T-helper 2 cell treated with Interferon-gamma antibody and Interleukin-4, amounts not matched to agents 5 μg/mL and 100 μg/mL, for 36 hours (primary cell): ENCODE results near the gene ZNF48.

ENCODE experiments used
- DNase-seq: peaks from one replicate; pipeline ENCODE4 v3.0.0; 2021; ENCODE audit warnings: low spot score
- H3K27ac Mint-ChIP-seq: one replicate; pipeline ENCODE4 v1.8.0; 2021; ENCODE audit warnings: mild to moderate bottlenecking, mixed read lengths
- H3K27me3 Mint-ChIP-seq: one replicate; pipeline ENCODE4 v1.8.0; 2021; ENCODE audit warnings: low read depth, mixed read lengths
- H3K36me3 Mint-ChIP-seq: one replicate; pipeline ENCODE4 v1.8.0; 2021; ENCODE audit warnings: low read depth, mixed read lengths
- H3K4me1 Mint-ChIP-seq: one replicate; pipeline ENCODE4 v1.8.0; 2021; ENCODE audit warnings: low read depth, mixed read lengths
- H3K4me3 Mint-ChIP-seq: one replicate; pipeline ENCODE4 v1.8.0; 2022; ENCODE audit warnings: mild to moderate bottlenecking, moderate library complexity, mixed read lengths
- H3K9me3 Mint-ChIP-seq: one replicate; pipeline ENCODE4 v1.8.0; 2021; ENCODE audit warnings: mixed read lengths

ZNF48 gene

GRCh38 chr16:30443631-30444030, 48.4 kb downstream of the ZNF48 start:
- Mint-ChIP-seq H3K4me3 (peak overlapping the region; percentile 91), H3K27ac (no peak overlapping the region), H3K27me3 (no peaks in the 10 kb centered on the region), H3K4me1 (peaks cover 39% of the 10 kb centered on the region), H3K36me3 (peaks cover 30% of the 10 kb centered on the region), H3K9me3 (no peaks in the 10 kb centered on the region)
- no peak for DNase-seq

GRCh38 chr16:30444231-30445148, 49.3 kb downstream of the ZNF48 start:
- Mint-ChIP-seq H3K27ac (peak overlapping the region; percentile 47), H3K36me3 (peaks cover 30% of the 10 kb centered on the region), H3K4me1 (peaks cover 41% of the 10 kb centered on the region), H3K4me3 (peak overlapping the region; percentile 91), H3K9me3 (no peaks in the 10 kb centered on the region), H3K27me3 (no peaks in the 10 kb centered on the region)
- DNase-seq, result no peak

- H3K36me3 Mint-ChIP-seq, result peaks cover 30% of the 10 kb centered on the region
- no peak for DNase-seq
- peaks cover 43% of the 10 kb centered on the region for H3K4me1 Mint-ChIP-seq
- peak overlapping the region; percentile 47 for H3K27ac Mint-ChIP-seq
- H3K4me3 Mint-ChIP-seq, result peak overlapping the region; percentile 91
- no peaks in the 10 kb centered on the region for H3K27me3 Mint-ChIP-seq
- no peaks in the 10 kb centered on the region for H3K9me3 Mint-ChIP-seq
Measured at GRCh38 chr16:30445149-30445407, 49.9 kb downstream of the ZNF48 start.

GRCh38 chr16:30445408-30446202, 50.4 kb downstream of the ZNF48 start, which contains the start of gene SEPHS2:
TSS of gene SEPHS2 (minus strand) at chr16:30445874. CDS start at chr16:30445727, 147 bp downstream.
- DNase-seq, result peak; percentile 94
- Mint-ChIP-seq H3K27me3 (no peaks in the 10 kb centered on the region), H3K4me3 (peak within 1 kb of the TSS; percentile 91), H3K4me1 (peaks cover 44% of the 10 kb centered on the region), H3K36me3 (peaks cover 30% of the 10 kb centered on the region), H3K27ac (peak within 1 kb of the TSS; percentile 94), H3K9me3 (no peaks in the 10 kb centered on the region)

- Mint-ChIP-seq H3K27me3 (no peaks in the 10 kb centered on the region), H3K9me3 (no peaks in the 10 kb centered on the region), H3K4me3 (peak overlapping the region; percentile 90), H3K27ac (peak overlapping the region; percentile 94), H3K4me1 (peaks cover 48% of the 10 kb centered on the region), H3K36me3 (peaks cover 30% of the 10 kb centered on the region)
- DNase-seq, result no peak
Measured at GRCh38 chr16:30446203-30446595, 51.0 kb downstream of the ZNF48 start.

GRCh38 chr16:30447512-30448226, 52.4 kb downstream of the ZNF48 start:
- Mint-ChIP-seq H3K4me3 (no peak overlapping the region), H3K9me3 (no peaks in the 10 kb centered on the region), H3K4me1 (peaks cover 55% of the 10 kb centered on the region), H3K36me3 (peaks cover 26% of the 10 kb centered on the region), H3K27me3 (no peaks in the 10 kb centered on the region), H3K27ac (no peak overlapping the region)
- DNase-seq, result no peak

- peaks cover 54% of the 10 kb centered on the region for H3K4me1 Mint-ChIP-seq
- H3K27ac Mint-ChIP-seq, result no peak overlapping the region
- H3K4me3 Mint-ChIP-seq, result no peak overlapping the region
- no peaks in the 10 kb centered on the region for H3K27me3 Mint-ChIP-seq
- H3K36me3 Mint-ChIP-seq, result peaks cover 15% of the 10 kb centered on the region
- DNase-seq, result no peak
- H3K9me3 Mint-ChIP-seq, result no peaks in the 10 kb centered on the region
Measured at GRCh38 chr16:30449116-30449435, 53.9 kb downstream of the ZNF48 start.
